ENCODE data around the gene DIS3L2.

DNA sequence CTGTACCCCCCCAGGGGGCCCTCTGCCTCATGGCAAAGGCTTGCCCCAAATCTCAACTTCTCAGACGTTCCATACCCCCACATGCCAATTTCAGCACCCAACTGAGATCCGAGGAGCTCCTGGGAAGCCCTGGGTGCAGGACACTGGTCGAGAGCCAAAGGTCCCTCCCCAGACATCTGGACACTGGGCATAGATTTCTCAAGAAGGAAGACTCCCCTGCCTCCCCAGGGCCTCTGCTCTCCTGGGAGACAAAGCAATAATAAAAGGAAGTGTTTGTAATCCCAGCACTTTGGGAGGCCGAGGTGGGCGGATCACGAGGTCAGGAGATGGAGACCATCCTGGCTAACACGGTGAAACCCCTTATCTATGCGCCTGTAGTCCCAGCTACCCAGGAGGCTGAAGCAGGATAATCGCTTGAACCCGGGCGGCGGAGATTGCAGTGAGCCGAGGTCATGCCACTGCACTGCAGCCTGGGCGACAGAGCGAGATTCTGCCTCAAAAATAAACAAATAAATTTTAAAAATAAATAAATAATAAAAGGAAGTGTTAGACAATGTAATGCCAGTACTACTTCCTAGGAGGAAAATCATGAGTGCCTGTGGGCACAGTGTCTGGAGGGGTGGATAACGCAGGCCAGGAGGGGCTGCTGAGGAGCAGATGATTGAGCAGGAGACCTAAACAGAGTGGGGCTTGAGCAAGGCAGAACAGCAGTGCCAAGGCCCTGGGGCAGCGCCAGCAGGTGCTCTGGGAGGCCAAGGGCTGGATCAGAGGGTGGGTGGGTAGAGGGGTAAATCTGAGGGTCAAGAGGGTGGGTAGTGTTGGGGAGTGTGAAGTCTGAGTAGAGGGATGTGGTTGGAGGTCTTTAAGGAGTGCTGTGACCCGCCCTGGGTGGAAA is 421.1 kb downstream of the DIS3L2 start:
- no peak for TF ChIP-seq CTCF (IDR thresholded peaks at IDR 0.05 in 8 of 11, conservative IDR thresholded peaks at IDR 0.05 in 3 of 11)
- no peak for TF ChIP-seq POLR2AphosphoS5 (IDR thresholded peaks at IDR 0.05)
- TF ChIP-seq POLR2A (IDR thresholded peaks at IDR 0.05): no peak
